ENCODE data around the gene CD302. TPM values are rescaled to one million over a fixed set of nuclear protein-coding genes. Genes with fewer than 3 reads are reported as not detected.
"Not testable (repeated sequence)": the region's sequence is repeated elsewhere in the genome, so short reads cannot be mapped to it uniquely, and the experiment has no call there.

The CD302 gene
- total RNA-seq, 2 donors from 2014 or later = 27.3 to 28.7 TPM

GRCh38 chr2:159792036-159792435 is 6.0 kb downstream of the CD302 start:
- H3K9me3 ChIP-seq = no peaks in the 10 kb centered on the region
- TF ChIP-seq CTCF (IDR thresholded peaks at IDR 0.05) = no peak
- no peak overlapping the region for H3K27ac ChIP-seq
- no peaks in the 10 kb centered on the region for H3K27me3 ChIP-seq
- H3K4me3 ChIP-seq = no peak overlapping the region
- H3K36me3 ChIP-seq = no peaks in the 10 kb centered on the region
- DNase-seq (ENCODE audit: low spot score) = no peak
- H3K4me1 ChIP-seq = peaks cover 0 to 26% of the 10 kb centered on the region in 2 donors

GRCh38 chr2:159790323-159790722 is 7.7 kb downstream of the CD302 start:
- Histone ChIP-seq H3K27me3 (no peaks in the 10 kb centered on the region), H3K27ac (no peak overlapping the region), H3K36me3 (no peaks in the 10 kb centered on the region), H3K9me3 (no peaks in the 10 kb centered on the region), H3K4me1 (peaks cover 0 to 9% of the 10 kb centered on the region in 2 donors), H3K4me3 (no peak overlapping the region)
- TF ChIP-seq CTCF (IDR thresholded peaks at IDR 0.05) = no peak
- DNase-seq (ENCODE audit: low spot score) = no peak

GRCh38 chr2:159788253-159788652 is 9.8 kb downstream of the CD302 start:
- TF ChIP-seq CTCF (IDR thresholded peaks at IDR 0.05) = no peak
- no peaks in the 10 kb centered on the region for H3K36me3 ChIP-seq
- peaks cover 0 to 4% of the 10 kb centered on the region in 2 donors for H3K4me1 ChIP-seq
- no peak overlapping the region for H3K27ac ChIP-seq
- no peaks in the 10 kb centered on the region for H3K9me3 ChIP-seq
- no peaks in the 10 kb centered on the region for H3K27me3 ChIP-seq
- H3K4me3 ChIP-seq = no peak overlapping the region
- DNase-seq (ENCODE audit: low spot score) = no peak

- H3K36me3 ChIP-seq; H3K4me1 ChIP-seq; H3K4me3 ChIP-seq; H3K9me3 ChIP-seq; DNase-seq (ENCODE audit: low spot score); H3K27me3 ChIP-seq; H3K27ac ChIP-seq: not testable (repeated sequence)
These were observed 10.4 kb downstream of the CD302 start for GRCh38 chr2:159787647-159788046.

GRCh38 chr2:159786938-159787337 is 11.1 kb downstream of the CD302 start:
- TF ChIP-seq CTCF (IDR thresholded peaks at IDR 0.05) = no peak
- no peaks in the 10 kb centered on the region for H3K9me3 ChIP-seq
- peaks cover 0 to 4% of the 10 kb centered on the region in 2 donors for H3K4me1 ChIP-seq
- no peaks in the 10 kb centered on the region for H3K27me3 ChIP-seq
- H3K36me3 ChIP-seq = no peaks in the 10 kb centered on the region
- no peak overlapping the region for H3K27ac ChIP-seq
- no peak for DNase-seq (ENCODE audit: low spot score)
- no peak overlapping the region for H3K4me3 ChIP-seq

GRCh38 chr2:159785195-159785594 is 12.8 kb downstream of the CD302 start:
- no peak for DNase-seq (ENCODE audit: low spot score)
- H3K9me3 ChIP-seq = no peaks in the 10 kb centered on the region
- H3K4me1 ChIP-seq = peaks cover 0 to 2% of the 10 kb centered on the region in 2 donors
- no peak overlapping the region for H3K4me3 ChIP-seq
- H3K27ac ChIP-seq = no peak overlapping the region
- H3K27me3 ChIP-seq = no peaks in the 10 kb centered on the region
- TF ChIP-seq CTCF (IDR thresholded peaks at IDR 0.05) = no peak
- H3K36me3 ChIP-seq = no peaks in the 10 kb centered on the region

GRCh38 chr2:159784744-159785143 is 13.3 kb downstream of the CD302 start:
- H3K27me3 ChIP-seq; H3K36me3 ChIP-seq; H3K4me1 ChIP-seq; H3K9me3 ChIP-seq; H3K4me3 ChIP-seq; DNase-seq (ENCODE audit: low spot score); H3K27ac ChIP-seq: not testable (repeated sequence)
